Activated T-cell treated with anti-CD3 and anti-CD28 coated beads for 4 hours (primary cell): Measurements from ENCODE around the gene ZBTB7C.
A peak's percentile ranks its signal among the peaks of the same experiment; 100 is the strongest.

Source experiments
- DNase-seq: peaks from one replicate; pipeline ENCODE4 v3.0.0-alpha.2; 2020

Gene ZBTB7C

GRCh38 chr18:48181857-48182256, 227.3 kb downstream of the ZBTB7C start:
- no peak for DNase-seq

GRCh38 chr18:48181087-48181823, 227.9 kb downstream of the ZBTB7C start:
- DNase-seq = no peak

DNA sequence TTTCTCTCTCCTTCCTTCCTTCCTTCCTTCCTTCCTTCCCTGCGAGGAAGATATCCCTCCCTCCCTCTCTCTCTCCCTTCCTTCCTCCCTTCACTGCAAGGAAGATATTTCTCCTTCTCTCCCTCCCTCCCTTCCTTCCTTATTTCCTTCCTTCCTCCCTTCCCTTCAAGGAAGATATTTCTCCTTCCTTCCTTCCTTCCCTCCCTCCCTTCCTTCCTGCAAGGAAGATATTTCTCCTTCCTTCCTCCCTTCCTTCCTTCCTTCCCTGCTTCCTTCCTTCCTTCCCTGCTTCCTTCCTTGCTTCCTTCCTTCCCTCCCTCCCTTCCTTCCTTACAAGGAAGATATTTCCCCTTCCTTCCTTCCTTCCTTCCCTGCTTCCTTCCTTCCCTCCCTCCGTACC, 229.5 kb downstream of the ZBTB7C start:
- no peak for DNase-seq

- no peak for DNase-seq
These were observed 230.2 kb downstream of the ZBTB7C start for GRCh38 chr18:48179001-48179400.

GRCh38 chr18:48176909-48177308, 232.3 kb downstream of the ZBTB7C start:
- no peak for DNase-seq

GRCh38 chr18:48173557-48173956, 235.6 kb downstream of the ZBTB7C start:
- DNase-seq = no peak

- no peak for DNase-seq
These were observed 236.8 kb downstream of the ZBTB7C start for GRCh38 chr18:48172226-48173006.

GRCh38 chr18:48171490-48172188, 237.5 kb downstream of the ZBTB7C start:
- DNase-seq = no peak

GRCh38 chr18:48170651-48171050, 238.5 kb downstream of the ZBTB7C start:
- no peak for DNase-seq

DNA sequence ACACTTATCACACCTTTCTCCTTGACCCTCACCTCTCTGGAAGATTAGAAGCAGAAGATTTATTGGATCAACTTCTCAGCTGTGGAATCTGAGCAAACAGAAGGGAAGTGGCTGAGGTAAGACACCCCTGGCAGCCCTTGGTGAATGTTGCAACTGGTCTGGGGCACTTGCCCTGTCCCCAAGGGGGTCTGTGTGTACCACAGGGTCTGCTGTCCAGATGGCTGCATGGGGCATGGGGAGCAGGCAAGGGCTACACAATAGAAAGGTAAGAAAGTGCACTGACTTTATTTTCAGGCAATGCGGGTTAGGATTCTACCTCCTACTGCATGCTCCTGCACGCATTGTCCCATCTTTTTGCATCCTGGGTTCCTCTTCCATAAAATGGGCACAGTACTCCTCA, 240.3 kb downstream of the ZBTB7C start:
- no peak for DNase-seq

- no peak for DNase-seq
These were observed 241.3 kb downstream of the ZBTB7C start for GRCh38 chr18:48167897-48168253.

- no peak for DNase-seq
These were observed 242.8 kb downstream of the ZBTB7C start for GRCh38 chr18:48166336-48166875.

- DNase-seq = no peak
These were observed 243.9 kb downstream of the ZBTB7C start for GRCh38 chr18:48165111-48165866.

GRCh38 chr18:48164701-48165100, 244.5 kb downstream of the ZBTB7C start:
- no peak for DNase-seq

GRCh38 chr18:48164116-48164515, 245.1 kb downstream of the ZBTB7C start:
- DNase-seq = no peak

DNA sequence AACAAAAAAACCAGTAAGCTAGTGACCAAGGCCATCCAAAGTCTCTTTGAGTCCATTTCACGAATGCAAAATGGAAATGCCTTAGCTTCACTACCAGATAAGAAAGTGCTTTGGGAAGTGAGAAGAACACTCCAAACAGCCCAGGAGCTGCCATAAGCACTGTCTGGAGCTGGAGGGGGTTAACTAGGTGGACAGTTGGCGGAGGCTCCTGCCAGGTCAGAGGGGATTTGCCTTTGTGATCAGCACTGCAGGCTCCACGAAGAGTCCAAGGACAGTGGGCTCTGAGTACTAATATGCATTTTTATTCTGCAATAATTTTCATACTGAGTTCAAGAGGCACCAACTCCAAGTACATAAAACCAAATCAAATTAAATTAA, 245.5 kb downstream of the ZBTB7C start:
- no peak for DNase-seq

- no peak for DNase-seq
These were observed 246.0 kb downstream of the ZBTB7C start for GRCh38 chr18:48162956-48163737.

GRCh38 chr18:48161911-48162698, 247.1 kb downstream of the ZBTB7C start:
- DNase-seq = no peak

GRCh38 chr18:48161191-48161910, 247.8 kb downstream of the ZBTB7C start:
- peak; percentile 53 for DNase-seq

DNA sequence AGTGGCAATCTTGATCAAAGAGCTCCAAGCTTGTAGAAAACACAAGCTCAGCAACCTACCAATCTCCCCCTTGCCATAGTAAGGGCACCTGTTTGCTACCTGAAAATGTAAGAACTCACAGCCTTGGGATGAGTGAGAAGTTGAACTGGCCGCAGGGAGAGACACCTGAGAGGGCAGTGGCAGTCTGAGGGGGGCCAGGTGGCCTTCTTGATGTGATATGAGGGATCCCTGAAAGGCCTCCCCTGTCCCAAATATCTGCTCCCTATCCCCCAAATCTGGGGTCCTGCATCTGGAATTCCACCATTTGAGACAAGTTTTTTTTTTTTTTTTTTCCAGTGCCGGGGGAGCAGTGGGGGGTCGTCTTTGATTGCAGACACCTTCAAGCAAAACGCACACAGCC, 248.6 kb downstream of the ZBTB7C start:
- DNase-seq = no peak
